ENCODE measurements around the gene SLITRK2.

The SLITRK2 gene, protein sequence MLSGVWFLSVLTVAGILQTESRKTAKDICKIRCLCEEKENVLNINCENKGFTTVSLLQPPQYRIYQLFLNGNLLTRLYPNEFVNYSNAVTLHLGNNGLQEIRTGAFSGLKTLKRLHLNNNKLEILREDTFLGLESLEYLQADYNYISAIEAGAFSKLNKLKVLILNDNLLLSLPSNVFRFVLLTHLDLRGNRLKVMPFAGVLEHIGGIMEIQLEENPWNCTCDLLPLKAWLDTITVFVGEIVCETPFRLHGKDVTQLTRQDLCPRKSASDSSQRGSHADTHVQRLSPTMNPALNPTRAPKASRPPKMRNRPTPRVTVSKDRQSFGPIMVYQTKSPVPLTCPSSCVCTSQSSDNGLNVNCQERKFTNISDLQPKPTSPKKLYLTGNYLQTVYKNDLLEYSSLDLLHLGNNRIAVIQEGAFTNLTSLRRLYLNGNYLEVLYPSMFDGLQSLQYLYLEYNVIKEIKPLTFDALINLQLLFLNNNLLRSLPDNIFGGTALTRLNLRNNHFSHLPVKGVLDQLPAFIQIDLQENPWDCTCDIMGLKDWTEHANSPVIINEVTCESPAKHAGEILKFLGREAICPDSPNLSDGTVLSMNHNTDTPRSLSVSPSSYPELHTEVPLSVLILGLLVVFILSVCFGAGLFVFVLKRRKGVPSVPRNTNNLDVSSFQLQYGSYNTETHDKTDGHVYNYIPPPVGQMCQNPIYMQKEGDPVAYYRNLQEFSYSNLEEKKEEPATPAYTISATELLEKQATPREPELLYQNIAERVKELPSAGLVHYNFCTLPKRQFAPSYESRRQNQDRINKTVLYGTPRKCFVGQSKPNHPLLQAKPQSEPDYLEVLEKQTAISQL

DNA sequence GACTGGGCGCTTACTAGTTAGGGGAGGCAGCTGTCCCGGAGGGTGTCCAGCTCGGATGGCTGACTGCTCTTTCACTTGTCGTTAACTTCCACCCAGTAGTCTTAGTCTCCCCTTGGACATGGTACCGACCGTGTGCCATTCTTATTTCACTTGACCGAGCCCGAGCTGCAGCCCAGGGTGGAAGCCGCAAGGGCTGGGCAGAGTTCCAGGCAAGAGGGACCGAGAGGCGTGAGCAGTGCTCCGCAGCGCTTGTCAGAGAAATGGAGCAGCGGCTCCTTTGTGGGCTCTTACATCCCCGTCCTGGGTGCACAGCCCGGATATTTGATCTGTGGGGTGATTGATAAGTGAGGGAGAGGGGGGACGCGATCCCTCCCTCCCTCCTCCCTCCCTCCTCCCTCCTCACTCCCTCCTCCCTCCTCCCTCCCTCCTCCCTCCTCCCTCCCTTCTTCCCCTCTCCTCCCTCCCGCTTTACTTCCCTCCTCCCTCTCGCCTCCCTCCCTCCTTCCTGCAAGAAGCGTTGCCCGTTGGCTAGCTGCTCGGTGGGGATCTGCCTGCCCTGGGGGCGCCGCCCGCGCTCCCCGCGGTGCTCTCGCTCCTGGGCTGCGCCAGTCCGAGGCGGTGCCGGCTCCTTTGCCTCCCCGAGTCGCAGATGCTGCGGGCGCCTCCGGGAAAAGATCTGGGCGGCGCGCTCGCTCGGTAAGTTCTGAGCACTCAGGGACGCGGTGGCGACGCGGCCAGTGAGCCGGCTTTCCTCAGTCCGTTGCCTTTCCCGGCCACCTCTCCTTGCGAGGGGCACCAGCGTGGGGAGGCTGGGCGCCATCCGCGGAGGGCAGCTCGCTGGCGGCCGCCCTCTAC, at the start of gene SLITRK2:
SLITRK2 (plus strand) TSS at position 499 of the 855 bp plus-strand sequence. CDS start 4,597 bp downstream, outside the sequence.
- no peak for DNase-seq (ENCODE audit: extremely low read depth in 1 of 2, low read depth in 1 of 2)

DNA sequence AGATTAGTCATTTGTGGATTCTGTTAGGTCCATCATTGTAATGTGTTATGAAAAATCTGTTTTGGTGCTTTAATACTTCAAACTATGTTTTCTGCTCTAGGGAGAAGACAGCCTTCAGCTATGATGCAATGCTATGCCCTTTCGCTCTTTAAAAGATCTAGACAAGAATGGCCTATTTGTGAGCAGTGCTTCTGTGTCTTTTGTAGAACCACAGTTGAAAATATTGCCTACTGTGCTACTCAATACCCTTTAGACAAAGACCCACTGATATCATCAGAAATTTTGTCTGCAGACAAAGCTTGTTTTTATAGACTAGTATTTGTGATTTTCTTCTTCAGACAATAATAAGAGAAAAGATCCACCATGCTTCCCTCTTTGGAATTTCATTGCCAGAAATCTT, 44.6 kb upstream of the SLITRK2 start:
- DNase-seq (ENCODE audit: extremely low read depth in 1 of 2, low read depth in 1 of 2), result no peak

DNA sequence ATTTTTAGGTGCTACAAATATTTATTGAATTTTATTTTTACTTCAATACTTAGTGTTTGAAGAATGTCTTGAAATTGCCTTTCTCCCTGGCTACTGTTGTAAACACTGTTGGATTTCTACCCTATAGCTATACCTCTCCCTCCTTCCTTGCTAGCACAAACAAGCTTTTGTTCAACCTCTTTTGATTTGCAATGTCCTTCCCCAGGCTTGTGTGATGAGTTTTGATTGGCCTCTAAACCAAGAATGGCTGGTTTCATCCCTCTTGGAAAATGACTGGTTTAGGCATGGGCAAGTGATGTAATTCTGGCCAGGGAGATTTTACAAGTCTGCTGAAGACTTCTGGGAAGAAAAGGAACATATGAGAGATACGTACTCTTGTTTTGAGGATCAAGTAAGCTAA, 25.3 kb upstream of the SLITRK2 start:
- no peak for DNase-seq (ENCODE audit: extremely low read depth in 1 of 2, low read depth in 1 of 2)

DNA sequence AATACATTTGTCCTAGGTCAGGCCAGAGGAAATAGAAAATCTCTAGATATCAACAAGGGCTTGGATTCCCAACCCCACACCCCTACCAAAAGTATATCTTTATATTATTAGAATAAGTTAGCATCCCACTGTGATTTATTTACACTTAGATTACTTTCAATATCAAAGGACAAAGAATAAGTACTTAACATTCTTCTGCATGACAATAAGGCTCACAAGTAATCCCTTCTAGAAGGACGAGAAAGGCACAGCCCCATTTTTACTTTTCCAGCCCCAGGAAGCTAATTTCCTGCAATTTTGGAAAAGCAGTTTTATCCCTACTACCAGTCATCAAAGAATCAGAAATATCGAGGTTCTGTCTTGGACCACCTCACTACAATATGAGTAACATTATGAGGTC, 14.1 kb upstream of the SLITRK2 start:
- DNase-seq (ENCODE audit: extremely low read depth in 1 of 2, low read depth in 1 of 2), result no peak

DNA sequence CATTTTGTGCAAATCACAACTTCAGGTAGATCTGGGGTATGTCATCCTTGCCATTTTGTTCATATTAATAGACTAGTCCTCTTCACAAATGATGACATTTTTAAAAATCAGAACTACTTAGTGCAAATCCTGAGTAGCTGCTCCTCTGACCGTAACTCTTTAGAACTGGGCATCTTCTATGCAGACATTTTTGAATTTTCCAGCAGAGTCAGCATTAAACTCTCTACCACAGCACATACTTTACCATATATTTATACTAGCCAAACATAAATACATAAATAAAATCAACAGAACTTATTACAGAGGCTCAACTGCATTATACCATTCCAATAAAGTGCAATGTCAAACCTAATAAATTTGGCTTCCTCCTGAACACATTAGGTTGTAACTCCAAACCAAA, 4.5 kb upstream of the SLITRK2 start:
- DNase-seq (ENCODE audit: extremely low read depth in 1 of 2, low read depth in 1 of 2), result no peak

DNA sequence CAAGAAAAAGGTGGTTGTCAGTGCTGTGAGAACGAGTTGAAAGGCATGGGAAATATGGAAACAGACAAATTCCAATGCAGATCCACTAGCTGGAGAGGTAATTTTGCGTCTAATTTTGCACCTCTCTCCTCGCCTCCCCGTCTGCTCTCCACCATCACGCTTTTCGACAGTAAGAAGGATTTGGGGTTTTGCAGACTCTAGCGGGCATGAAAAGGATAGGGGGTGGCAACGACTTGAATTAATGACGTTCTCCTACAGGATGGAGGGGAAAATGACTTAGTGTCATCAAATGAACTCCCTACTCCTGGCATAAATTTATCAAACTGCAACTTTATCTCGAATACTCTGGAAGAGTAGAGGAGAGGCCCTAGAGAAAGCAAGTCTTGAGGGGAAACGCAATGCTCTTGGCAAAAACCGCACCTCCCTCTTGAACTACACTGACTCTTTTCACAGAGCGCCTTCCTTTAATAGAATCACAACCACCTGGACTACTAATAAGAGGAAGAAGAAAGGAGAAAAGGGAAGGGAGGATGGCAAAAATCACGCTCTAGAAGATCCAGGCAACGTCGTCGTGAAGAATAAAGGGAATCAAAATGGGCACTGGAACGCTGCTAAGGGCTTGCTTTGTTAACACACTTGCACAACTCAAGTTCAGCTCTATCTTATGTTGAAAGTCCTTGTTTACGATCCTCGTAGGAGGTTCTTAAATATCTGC, 871 bp upstream of the SLITRK2 start:
- DNase-seq (ENCODE audit: extremely low read depth in 1 of 2, low read depth in 1 of 2), result no peak

DNA sequence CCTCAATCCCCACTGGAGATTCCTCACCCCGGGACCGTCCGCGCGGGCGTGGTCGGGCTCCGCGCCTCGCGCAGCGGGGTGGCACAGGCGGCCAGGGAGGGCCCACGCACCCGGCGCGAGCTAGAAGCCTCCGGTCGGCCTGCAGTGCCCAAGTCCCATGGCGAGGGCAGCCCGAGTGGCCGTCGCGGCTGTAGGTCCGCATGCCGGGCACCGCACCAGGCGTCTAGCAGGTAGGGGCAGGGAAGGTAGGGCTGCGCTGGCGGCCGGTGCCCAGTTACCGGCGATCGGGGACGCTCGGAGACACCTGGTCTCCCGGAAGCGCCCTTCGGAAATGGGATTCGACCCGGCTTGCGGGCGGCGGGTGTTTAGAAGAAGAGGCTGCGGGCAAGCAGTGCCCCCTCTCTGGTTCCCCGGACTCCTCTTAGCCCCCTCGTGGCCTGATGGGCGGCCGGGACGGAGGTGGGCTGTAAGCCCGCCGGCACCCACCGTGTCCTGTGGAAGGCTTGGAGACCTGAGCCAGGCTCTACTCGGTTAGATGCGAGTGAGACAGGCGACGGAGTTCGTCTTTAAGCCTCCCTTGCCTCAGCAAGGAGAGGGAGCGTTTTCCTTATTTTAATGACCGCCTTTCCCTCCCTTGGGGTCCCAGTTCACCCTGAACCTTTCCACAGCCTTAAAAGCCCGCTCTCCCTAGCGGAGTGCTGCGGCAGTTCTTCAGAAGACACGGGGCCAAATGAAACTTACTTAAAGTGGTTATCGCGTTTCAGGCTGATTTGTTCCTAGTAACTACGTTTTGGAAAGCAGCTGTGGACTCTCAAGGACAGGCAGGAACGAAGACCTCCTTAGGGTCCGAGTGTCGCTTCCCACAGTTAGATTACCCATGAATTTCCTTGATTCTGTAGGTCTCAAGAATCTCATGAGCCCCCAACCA, 821 bp downstream of the SLITRK2 start:
- DNase-seq (ENCODE audit: extremely low read depth in 1 of 2, low read depth in 1 of 2), result no peak

DNA sequence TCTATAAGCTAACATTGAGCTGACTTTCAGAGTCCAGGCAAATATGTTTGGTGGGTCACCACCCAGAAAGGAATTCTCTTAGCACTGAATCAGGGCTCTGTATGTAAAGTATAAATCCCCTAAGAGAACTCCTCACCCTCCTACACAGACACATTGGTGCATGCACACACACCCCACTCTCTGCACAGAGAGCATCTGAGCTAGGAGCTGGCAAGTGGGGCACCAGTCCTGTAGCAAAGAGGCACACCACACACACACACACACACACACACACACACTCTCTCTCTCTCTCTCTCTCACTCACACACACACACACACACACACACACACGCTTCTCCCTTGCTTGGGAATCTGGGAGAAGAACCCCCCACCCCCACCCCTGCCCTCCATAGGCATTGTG, 3.2 kb downstream of the SLITRK2 start:
- DNase-seq (ENCODE audit: extremely low read depth in 1 of 2, low read depth in 1 of 2), result no peak

DNA sequence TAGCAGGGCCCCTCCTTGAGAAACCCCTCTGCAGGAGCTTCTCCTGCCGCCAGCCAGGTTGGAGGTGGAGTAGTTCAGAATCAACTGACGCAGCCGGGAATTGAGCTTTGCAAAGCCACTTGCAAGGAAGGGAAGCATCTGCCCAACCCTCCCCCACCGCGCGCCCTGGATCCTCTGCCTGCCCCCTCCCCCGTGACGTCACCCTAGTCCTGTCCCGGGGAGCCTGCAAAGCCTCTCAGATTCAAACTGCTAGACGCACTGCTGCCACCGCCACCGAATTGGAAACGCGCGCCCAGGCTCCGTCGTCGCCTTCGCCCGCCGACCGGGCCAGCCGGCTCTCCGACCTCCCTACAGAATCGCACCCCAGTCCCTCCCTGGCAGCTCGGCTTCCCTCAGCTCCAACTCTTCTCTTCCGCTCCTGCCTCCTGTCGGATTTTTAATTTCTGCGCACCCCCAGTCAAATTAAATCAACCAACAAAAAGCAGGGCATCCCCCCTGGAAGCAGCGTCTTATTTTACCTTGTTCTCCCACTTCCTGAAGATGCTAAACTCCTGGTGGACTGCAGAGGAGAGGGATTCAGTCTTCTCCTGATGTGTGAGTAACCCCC, 3.8 kb downstream of the SLITRK2 start:
- no peak for DNase-seq (ENCODE audit: extremely low read depth in 1 of 2, low read depth in 1 of 2)

DNA sequence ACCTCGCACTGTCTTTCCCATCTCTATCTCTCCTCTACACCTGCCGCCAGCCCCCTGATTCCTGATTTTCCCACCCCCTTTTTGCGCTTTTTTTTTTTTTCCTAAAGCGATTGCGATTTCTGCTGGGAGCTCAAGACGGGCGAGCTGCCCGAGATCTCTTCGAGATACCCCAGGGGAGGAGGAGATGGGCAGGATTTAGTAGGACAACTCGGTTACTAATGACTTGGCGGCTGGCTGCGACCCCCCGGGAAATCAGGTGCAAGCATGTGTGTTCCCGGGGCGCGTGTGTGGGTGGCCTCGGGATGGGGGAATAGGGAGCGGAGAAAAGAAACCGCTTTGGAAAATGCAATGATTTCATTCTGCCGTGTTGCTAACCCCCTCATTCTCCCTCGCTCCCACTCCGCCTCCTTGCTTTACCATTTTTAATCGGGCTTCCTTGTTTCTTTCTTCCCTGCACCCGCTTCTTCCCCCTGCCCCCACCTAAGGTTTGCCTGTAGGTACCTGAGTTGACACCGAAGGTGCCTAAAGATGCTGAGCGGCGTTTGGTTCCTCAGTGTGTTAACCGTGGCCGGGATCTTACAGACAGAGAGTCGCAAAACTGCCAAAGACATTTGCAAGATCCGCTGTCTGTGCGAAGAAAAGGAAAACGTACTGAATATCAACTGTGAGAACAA, 4.4 kb downstream of the SLITRK2 start:
- no peak for DNase-seq (ENCODE audit: extremely low read depth in 1 of 2, low read depth in 1 of 2)

DNA sequence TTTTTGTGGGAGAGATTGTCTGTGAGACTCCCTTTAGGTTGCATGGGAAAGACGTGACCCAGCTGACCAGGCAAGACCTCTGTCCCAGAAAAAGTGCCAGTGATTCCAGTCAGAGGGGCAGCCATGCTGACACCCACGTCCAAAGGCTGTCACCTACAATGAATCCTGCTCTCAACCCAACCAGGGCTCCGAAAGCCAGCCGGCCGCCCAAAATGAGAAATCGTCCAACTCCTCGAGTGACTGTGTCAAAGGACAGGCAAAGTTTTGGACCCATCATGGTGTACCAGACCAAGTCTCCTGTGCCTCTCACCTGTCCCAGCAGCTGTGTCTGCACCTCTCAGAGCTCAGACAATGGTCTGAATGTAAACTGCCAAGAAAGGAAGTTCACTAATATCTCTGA, 5.5 kb downstream of the SLITRK2 start:
- no peak for DNase-seq (ENCODE audit: extremely low read depth in 1 of 2, low read depth in 1 of 2)

DNA sequence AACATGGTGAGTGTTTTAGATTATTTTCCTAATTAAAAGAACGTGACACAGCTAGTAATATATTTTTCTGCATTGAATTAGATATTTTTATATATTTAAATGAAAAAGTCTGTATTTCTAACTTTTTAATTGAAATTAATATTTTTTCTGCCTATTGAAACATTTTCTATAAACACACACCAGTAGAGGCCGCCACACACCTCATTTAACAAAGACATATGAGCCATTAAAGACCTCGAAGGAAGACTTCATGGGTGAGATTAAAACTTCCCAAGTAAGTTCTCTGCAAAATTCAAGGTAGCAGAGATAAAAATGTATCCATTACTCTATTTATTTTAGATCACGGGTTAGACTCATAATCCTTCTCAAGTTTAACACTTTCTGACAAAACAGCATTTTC, 8.3 kb downstream of the SLITRK2 start:
- DNase-seq (ENCODE audit: extremely low read depth in 1 of 2, low read depth in 1 of 2), result no peak

DNA sequence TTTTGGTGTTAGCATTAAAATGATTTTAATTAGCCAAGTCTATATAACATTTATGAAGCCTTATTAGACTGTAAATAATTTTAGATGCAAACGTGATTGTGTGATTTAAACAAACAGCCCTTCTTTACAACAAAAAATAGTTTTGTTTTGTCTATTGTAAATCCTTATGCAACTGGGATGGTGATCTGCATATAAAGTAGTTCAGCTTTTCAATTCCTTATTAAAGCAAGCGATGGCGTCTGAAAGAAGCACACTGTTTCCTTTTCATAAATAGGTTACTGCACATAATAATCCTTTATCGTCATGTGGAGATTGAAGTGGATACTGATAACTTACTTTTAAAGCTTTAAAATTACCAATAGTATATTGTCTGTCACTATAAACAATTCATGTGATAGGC, 8.8 kb downstream of the SLITRK2 start:
- no peak for DNase-seq (ENCODE audit: extremely low read depth in 1 of 2, low read depth in 1 of 2)

DNA sequence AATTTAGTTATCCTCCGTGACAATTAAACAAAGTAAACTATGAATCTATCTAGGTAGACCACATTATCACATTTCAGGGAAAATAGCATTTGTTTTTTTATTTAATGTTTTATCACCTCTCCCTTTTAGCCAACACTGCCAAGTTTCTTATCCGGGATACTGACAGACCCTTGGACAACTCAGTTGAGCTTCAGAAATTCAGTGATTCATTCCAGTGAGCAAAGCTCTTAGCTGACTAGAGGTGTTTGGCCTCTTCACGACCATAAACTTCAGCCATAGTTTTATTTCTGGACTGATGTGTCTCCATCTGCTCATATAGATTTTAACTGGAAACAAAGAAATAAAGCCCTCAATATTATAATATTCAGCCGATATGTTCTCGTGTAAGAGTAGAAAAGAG, 15.2 kb downstream of the SLITRK2 start:
- no peak for DNase-seq (ENCODE audit: extremely low read depth in 1 of 2, low read depth in 1 of 2)

DNA sequence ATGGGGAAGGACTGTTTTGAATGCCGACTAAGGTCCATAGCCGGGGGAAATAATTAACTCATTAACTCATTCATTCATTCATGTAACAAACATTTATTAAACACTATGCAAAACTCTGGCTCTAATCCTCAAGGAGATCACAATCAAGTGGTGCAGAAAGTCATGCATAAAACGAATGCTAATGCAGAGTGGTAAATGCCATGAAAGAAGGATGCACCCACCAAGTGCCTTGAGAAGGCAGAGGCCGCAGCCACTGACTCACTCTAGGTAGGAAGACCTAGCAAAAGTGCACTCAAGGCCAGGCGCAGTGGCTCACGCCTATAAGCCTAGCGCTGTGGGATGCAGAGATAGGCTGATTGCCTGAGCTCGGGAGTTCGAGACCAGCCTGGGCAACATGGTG, 22.9 kb downstream of the SLITRK2 start:
- no peak for DNase-seq (ENCODE audit: extremely low read depth in 1 of 2, low read depth in 1 of 2)

DNA sequence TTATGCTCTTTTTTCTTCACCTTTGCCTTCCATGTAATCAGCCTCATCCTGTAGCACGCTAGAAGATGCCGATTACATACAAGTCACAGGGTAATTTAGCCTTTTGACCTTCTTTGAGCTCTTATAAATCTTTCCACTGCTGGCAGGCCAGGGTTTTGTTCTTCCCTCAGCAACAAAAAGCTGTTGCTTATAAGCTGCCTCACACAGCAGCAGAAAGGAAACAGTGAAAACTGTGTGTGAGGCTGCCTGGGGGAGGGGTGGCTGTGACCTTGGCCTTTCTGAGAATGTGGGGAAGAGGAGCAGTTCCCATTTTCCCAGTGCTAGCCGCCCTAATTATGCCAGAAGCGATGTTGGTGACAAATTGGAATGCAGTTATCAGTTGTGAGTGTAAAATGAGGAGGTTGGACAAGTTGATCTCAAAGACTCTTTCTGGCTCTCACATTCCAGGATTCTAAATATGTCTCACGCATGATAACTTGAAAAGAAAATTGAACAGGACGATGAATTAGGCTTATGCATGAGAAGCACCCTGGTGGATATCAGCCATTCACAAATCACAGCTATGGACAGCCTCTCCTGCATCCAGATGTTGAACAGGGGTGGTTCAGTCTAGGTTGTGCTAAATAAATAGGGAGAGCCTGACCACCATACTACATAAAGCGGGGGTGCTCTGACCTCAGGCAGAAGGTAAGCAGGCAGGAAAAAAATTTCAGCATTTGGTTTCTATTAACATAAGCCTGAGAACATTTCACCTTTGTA, 25.7 kb downstream of the SLITRK2 start:
- no peak for DNase-seq (ENCODE audit: extremely low read depth in 1 of 2, low read depth in 1 of 2)

DNA sequence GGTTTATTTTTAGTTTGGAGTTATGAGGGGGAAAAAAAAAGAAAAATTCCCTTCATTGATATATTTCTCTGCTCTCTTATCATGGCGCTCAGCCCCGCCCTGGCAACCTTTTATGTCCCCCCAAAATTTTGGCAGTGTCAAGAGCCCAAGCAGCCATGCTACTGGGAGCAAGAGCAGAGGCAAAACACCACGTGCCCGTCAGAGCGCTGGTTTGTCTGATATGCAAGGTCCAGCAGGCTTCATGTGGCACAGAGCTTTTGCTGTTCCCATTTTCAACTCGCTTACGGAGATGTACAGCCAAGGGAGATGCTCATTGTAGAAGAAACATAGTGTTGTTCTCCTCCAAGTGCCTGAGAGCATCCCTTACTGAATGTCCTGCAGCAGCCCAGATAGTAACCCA, 27.3 kb downstream of the SLITRK2 start:
- DNase-seq (ENCODE audit: extremely low read depth in 1 of 2, low read depth in 1 of 2), result no peak

DNA sequence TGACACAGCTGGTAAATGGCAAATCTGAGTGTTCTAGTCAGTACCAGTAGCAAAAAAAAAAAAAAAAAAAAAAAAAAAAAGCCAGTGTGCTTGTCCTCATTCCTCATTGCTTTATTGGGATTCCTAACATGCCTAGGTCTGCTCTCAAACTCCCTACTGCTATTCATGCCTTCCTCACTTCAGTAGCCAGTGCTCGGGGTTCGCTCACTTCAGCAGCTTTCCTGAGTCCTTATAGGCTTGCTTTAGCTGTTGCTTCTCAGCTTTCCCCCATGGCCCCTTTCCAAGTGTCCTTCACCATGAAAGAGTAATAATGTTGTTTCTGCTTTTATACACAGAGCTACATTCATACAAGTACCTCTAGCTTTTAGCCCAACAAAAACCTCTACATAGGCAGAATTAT, 30.8 kb downstream of the SLITRK2 start:
- DNase-seq (ENCODE audit: extremely low read depth in 1 of 2, low read depth in 1 of 2), result no peak
